ENCODE data around the gene TBXT.

The TBXT gene

GRCh38 chr6:166203003-166203640, 35.5 kb upstream of the TBXT start:
- H3K4me3 ChIP-seq (ENCODE audit: low read depth, low read length): no peak overlapping the region
- no peak for TF ChIP-seq CTCF (IDR thresholded peaks at IDR 0.05; ENCODE audit: low read depth, low read length)

GRCh38 chr6:166202321-166202733, 34.7 kb upstream of the TBXT start:
- no peak for TF ChIP-seq CTCF (IDR thresholded peaks at IDR 0.05; ENCODE audit: low read depth, low read length)
- H3K4me3 ChIP-seq (ENCODE audit: low read depth, low read length): no peak overlapping the region

- no peak for TF ChIP-seq CTCF (IDR thresholded peaks at IDR 0.05; ENCODE audit: low read depth, low read length)
- H3K4me3 ChIP-seq (ENCODE audit: low read depth, low read length): no peak overlapping the region
Measured at GRCh38 chr6:166201878-166202277, 34.2 kb upstream of the TBXT start.

- no peak overlapping the region for H3K4me3 ChIP-seq (ENCODE audit: low read depth, low read length)
- no peak for TF ChIP-seq CTCF (IDR thresholded peaks at IDR 0.05; ENCODE audit: low read depth, low read length)
Measured at GRCh38 chr6:166197361-166197760, 29.7 kb upstream of the TBXT start.

- no peak for TF ChIP-seq CTCF (IDR thresholded peaks at IDR 0.05; ENCODE audit: low read depth, low read length)
- no peak overlapping the region for H3K4me3 ChIP-seq (ENCODE audit: low read depth, low read length)
Measured at GRCh38 chr6:166195860-166196238, 28.2 kb upstream of the TBXT start.

- no peak overlapping the region for H3K4me3 ChIP-seq (ENCODE audit: low read depth, low read length)
- no peak for TF ChIP-seq CTCF (IDR thresholded peaks at IDR 0.05; ENCODE audit: low read depth, low read length)
Measured at GRCh38 chr6:166194914-166195859, 27.5 kb upstream of the TBXT start.

GRCh38 chr6:166192557-166192956, 24.9 kb upstream of the TBXT start:
- TF ChIP-seq CTCF (IDR thresholded peaks at IDR 0.05; ENCODE audit: low read depth, low read length): no peak
- H3K4me3 ChIP-seq (ENCODE audit: low read depth, low read length): no peak overlapping the region
